GM18909 (cell line): ENCODE measurements around the gene POR.

ENCODE experiments used
- ATAC-seq: cut with Tn5 transposase; IDR thresholded peaks from one replicate; pipeline ENCODE4 v1.9.1; 2021; ENCODE audit warnings: mild to moderate bottlenecking; ENCODE audit not compliant: unreplicated experiment, poor library complexity

The POR gene

DNA sequence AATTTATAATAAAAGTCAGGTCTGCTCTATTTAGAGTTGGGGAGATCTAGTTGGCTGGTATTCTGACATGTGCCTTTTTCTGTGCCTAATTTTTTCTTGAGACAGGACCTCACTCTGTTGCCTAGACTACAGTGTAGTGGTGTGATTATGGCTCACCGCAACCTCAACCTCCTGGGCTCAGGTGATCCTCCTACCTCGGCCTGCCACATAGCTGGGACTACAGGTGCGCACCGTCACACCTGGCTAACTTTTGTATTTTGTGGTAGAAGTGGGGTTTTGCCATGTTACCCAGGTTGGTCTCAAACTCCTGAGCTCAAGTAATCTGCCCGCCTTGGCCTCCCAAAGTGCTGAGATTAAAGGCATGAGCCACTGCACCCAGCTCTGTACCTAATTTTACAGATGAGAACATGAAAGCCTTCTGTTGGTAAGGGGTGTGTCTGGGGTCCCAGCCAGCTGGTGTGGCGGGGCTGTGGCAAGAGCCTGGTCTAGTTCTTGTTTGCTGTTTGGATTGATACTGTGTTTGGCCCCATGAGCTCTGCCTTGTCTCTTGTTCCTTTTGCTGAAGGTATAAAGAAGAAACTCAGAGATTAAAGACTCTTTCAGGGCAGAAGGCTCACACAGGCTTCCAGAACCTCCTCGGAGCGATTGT lies 31.4 kb downstream of the POR start:
- no peak for ATAC-seq

DNA sequence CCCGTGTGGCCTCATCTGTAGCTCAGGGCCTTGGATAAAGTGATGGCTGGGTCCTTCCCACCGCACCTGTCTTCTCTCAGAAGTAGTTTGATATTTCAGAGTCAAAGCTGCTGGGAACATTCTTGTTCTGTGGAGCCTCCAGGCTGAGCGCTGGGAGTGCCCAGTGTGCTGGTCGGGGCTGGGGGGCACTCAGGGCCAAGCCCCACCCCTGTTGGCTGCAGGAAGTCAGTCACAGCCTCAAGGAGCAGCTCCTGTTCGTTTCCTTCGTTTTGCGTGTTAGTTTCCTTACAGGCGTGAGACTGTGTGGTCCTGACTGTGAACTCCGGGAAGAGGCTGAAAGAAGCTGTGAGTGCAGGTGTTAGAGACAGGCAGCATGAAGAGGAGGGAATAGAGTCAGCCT lies 33.2 kb downstream of the POR start:
- no peak for ATAC-seq

DNA sequence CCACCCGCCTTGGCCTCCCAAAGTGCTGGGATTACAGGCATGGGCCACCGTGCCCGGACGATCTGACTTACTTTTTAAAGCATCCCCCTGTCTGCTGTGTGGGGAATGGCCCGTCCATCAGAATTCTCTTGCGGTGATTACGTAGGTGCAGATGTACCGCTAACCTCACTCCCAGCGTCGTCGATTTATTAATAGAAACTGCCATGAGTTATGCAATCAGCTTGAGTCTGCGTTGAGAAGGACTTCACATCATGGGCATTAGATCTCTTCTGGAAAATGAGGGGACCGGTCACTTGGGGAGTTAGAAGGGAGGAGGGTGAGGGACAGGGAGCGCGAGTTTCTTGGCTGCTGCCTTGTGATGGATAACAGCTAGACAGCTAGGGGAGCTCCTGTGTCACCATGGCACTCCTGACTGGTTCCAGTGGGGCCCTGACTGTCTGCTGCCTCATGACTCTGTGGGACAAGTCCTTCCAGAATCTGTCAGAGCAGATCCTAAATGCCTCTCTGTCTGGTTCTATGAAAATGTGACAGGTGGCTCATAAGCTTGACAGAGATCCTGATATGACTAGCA lies 35.2 kb downstream of the POR start:
- ATAC-seq = no peak

DNA sequence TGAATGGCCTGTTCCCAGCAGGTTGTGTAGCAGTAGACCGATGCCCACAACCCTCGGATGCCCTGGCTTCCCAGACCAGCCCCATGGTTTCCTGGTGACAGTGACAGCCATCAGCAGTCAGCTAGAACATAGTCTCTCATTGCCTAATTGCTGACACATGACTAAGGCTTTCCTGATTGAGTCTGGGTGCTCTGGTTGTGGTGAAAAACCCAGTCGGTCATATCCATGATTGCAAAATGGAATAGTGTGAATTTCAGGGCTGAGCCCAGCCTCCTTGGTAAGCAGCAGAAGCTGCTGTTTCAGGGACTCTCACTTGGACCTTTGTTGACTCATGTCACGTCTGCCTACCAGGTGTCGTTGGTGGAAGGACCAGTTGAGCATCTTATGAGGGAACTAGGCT lies 36.6 kb downstream of the POR start:
- no peak for ATAC-seq

DNA sequence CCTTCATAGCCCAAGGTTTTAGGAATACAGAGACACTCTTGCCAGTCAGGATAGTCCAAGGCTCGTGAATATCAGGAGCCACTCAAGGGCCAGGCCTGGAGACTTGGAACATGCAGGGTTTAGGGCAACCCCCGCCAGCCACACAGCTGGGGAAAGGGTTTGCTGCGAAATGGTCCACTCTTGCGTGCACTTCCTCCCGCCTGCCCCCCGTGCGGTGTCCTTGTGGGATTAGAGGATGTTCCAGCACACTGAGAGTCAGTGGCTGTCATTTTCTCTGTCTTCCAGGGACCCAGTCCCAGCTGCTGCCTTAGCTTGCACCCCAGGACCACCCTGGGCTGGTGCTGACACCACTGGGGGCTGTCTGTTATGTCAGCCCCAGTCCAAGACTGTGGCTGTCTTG lies 38.5 kb downstream of the POR start:
- ATAC-seq = no peak

DNA sequence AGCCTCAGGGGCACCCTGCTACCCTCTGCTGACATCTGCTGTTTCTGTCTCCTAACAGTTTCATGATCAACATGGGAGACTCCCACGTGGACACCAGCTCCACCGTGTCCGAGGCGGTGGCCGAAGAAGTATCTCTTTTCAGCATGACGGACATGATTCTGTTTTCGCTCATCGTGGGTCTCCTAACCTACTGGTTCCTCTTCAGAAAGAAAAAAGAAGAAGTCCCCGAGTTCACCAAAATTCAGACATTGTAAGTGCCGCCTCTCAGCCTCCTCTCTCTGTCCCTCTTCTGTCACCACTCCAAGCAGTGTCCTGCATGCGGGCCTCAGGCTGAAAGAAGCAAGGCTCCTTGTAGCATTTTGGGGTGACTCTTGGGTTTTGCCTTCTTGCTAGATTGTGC lies 39.0 kb downstream of the POR start:
- ATAC-seq = no peak

DNA sequence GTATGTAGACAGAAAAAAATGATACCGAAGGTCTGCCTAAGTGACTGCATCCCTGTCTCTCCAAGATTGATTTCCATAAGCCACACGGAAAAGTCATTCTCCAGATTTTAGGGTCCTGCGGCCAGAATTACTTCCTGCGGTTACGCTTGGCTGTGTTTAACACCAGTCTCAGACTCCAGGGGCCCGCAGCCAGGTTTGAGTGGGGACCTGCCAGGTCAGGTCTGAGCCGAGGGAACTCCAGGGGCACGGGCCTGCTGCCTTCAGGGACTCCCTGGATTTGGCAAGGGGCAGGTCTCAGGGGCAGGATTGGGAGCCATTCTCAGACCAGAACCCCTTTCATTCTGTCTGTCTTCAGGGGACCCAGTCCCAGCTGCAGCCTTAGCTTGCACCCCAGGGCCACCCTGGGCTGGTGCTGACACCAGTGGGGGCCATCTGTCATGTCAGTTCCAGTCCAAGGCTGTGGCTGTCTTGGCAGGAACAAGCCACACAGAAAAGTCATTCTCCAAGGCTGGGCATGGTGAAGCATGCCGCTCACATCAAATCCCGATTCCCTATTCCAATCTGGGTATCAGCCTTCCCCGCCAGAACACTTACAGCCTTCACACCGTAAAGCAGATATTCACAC lies 40.5 kb downstream of the POR start:
- ATAC-seq = no peak

DNA sequence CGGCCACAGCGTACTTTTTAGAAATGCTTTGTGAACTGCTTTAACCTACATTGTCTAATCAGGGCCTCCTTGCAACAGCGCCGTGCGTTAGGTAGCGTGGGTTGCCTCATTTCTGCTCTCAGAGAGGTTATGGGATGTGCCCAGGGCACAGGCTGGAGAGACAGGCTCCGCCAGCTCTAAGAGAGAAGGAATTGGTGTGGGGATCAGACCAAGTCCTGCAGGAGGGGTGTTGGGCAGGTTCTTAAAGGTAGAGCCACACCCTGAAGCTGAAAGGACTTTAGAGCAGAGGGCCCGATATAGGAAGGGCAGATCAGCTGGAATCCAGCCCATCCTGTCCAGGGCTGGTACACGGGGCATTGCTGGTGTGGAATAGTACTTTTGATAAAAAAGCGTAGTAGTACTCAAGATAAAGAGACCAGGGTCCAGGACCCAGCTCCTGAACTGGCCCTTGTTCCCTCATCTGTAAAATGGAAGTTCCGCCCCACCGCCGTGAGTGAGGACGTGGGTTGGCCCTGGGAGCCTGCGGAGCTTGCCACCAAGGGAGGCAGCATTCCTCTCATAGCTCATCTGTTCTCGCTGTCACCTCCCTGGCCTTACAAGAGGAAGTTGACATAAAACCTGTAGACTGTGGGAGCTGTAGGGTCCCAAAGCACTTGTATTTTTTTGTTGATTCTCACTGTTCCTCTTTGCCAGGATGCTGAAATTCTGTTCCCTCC lies 42.2 kb downstream of the POR start:
- no peak for ATAC-seq

DNA sequence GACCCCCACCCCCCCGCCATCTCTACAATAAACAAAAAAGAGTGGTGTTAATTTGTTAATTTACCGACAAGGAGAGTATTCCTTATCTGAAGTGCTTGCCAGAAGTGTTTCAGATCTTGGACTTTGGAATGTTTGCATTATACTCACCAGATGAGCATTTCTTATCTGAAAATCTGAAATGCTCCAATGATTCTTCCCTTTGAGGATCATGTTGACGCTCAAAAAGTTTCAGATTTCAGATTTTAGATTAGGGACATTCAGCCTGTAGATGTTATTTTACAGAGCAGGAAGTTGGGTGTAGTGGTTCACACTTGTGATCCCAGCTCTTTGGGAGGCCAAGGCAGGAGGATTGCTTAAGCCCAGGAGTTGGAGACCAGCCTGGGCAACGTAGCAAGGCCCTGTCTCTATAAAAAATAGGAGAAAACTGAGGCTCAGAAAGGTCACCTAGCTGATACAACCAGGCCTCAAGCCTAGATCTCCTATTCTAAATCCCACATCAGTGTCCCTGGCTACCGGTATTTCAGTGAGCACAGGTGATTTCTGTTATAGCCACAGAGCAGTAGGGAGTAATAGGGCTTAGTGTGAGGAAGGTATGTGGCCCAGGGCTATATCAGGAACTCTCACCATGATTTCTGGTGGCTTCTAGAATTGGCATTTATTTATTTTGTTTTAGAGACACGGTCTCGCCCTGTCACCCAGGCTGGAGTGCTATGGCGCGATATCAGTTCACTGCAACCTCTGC lies 44.0 kb downstream of the POR start:
- ATAC-seq = no peak

DNA sequence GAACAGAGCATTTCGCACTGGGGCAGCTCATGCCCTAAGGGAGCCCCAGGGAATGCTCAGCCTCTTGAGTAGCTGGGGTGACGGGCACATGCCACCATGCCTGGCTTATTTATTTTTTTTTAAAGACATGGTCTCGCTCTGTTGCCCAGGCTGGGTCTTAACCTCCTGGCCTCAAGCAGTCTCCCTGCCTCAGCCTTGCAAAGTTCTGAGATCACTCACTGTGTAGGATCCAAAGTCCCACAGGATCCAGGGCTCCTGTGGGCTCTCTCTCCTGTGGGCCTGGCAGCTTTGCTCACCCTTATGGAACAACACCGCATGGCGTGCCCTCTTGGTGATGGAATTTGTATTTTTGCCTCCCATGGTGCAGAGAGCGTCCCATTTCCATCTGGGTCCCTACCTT lies 45.4 kb downstream of the POR start:
- ATAC-seq = no peak

DNA sequence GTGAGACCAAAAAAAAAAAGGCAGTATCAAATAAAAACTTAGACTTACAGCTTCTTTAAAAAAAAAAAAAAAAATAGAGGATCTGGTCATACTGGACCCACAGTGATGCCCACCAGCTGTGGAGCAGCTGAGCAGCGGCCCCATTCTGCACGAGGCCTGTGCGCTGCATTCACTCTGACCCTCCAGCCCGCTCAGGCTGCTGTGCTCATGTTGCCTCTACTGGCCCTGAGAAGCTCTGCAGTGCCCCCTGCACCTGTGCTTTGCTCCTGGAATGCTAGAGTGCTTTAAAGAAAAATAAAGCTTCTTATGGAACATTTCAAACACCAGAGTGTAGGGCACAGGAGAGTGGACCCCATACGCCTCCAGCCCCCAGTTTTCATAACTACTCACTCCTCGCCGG lies 46.3 kb downstream of the POR start:
- no peak for ATAC-seq

DNA sequence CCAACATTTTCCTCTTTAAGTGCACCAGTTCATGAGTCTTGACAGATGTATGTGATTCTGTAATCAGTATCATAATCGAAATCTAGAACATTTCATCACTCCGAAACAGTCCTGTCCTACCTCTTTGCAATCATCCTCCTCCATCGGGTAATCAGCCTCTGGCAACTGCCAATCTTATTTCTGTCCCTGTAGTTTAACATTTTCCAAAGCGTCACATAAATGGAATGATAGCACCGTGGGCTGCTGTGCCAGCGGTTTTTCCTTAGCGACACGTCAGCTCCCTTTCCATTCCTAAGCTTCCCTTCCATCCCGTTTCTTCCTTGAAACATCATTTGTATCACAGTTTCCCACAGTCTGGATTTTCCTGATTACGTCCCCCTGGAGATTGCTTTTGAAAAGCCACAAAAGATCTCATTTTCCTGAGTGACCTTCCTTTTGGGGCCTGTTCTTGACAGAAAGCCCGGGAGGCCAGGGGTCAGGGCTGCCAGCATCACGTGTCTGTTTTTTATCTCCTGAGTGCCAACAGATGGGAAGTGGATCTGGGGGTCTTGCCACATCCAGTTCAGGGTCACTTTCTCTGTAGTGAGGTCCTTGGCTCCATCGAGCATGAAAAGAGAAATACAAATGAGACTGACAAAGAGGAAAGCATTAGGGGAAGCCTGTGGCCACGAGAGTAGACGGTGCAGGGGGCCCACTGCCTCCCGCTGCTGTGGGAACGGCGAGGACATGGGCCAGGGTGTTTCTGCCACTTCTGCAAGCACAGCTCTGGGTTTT lies 47.8 kb downstream of the POR start:
- ATAC-seq = no peak

DNA sequence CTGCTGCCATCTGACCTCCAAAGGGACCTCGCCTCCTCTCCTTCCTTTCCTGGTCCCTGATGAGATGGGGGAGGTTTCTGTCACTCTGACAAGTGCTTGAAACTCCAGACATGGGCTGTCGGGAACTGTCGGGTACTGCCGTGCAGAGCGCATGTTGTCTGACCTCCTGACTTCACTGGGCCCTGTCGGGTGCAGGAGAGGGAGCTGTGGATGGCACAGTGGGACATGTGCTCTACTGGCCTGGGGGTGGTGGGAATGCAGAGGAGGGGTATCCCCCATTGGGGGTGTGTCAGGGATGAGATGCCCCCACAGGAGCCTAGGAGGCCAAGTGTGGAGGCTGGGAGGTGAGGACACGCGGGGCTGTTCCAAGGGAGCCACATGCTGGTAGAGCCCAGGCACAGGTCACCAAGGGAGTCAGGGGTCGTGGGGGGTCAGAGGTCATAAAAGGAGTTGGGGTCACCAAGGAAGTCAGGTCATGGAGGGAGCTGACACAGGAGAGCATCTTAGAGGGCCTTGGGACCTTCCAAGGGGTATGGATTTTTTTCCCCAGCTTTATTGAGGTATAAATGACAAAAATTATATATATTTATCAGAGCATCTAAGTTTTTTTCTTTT lies 48.5 kb downstream of the POR start:
- ATAC-seq = no peak

DNA sequence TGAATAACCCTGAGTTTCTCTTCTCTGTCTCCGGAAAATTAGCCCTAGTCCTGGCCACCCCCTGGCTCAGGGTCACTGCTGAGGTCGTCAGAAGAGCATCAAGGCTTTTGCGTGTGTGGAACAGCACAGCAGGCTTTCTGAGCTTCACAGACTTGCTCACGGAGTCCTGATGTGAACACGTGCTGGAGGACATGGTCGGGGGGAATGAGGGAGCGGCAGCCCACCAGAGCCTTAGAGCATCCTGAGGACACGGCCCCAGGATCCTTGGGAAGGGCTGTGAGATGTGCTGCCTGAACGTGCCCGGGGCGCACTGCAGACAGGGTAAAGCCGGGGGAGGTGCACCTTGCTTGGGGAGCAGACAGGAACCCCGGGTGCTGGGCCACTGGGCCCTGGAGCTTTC lies 50.7 kb downstream of the POR start:
- ATAC-seq = no peak

DNA sequence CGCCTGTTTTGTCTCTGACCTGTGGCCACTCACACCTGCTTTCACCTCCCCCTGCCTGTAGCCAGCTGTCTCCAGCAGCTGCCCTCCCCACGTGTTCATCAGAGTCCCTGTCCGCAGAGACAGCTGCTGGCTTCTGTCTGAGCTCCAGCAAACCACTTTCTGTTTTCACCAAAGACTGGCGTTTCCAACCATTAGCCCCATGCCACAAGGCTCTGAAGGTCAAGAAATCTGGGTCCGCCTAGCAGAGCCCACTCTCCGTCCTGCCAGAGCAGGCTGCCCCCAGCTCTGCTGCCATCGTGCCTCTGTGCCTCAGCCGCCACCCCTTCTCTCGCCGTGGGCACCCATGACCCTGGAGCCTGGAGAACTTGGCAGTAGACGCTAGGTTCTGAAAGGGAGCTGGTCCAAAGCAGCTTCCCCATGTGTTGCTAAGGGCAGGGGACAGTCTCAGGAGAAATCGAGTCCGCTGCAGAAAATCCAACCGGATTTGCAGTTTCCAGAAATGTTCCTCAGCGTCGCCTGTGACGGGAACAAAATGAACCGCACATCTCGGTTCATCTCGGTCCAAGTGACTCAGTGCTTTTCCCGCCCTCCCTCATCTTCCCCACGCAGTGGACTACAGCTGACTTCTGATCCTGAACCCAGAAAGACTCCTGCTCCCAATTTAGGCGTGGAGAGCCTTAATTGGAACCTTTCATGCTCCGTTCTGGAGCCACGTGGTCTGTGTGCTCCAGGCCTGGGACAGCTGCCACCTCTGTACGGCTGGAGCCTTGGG lies 51.4 kb downstream of the POR start:
- no peak for ATAC-seq

DNA sequence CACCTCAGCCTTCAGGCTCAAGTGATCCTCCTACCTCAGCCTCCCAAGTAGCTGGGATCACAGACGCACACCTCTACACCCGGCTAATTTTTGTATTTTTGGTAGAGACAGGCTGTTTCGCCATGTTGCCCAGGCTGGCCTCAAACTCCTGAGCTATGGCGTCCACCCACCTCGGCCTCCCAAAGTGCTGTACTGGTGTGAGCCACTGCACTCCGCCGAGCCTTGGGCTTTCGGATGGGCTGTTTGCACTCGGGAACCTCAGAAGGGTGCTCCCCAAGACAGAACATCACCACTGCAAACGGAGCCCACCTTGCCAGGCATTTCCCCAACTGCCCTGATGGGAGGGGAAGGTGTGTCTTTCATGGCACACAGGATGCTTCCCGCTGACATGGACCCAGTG lies 52.1 kb downstream of the POR start:
- ATAC-seq = no peak

DNA sequence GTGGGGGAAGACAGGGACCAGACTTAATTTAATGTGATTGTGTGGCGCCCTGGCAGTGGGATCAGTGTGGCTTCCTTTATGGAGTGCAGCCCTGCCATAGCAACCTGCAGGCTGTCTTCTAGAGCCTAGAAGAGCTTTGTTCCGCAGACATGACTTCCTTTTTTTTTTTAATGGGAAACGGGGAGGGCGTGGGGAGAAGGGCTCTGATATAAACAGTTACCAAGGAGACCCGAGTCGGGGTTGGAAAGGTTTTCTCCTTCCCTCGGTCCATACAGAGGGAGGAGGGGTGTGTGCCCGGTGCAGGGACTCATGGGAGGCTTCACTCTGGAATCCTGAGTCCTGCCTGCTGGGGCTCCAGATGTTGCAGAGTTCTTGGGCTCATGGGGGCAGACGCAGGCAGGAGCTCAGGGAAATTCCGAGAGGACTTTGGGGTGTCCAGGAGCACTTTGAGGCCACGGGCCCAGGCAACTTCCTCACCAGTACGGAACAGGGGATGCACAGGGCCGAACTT lies 52.6 kb downstream of the POR start:
- ATAC-seq = no peak

DNA sequence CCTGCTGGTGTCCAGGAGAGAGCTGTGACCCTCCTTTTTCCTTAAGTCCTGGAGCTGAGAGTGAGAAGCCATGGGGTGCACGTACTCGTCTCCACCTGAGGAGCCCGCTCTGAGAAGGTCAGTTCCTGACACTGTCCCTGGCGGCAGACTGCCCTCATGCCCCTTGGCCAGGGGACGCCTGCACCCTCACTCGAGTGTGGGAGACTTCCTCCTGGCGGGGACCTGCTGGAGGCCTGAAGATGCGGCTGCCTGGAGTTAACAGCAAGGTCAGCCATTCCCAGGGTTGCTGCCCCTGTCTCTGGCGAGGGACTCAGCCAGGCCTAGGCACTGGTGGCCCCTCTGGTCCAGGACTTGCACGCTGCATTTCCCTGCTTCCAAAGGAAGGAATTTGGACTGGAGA lies 53.1 kb downstream of the POR start:
- ATAC-seq = no peak

DNA sequence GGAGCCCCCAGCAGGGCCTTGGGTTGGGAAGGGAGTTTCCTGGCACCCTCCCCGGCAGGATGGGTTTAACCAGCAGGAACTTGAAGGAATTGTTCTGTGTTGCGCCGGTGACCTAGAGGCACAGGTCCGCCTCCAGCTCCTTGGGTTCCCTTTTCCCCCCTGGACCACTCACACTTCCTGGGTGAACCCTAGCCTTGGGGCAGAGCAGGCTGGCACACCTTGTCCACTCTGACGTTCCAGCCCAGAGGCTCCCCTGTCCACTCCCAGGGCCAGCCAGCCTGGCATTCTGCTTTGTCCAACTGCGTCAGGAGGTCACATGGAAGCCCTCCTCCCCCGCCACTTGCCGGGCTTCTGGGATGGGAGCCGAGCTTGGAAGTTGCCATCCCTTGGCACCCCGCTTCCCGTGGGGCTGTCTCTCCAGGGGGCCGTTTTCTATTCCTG lies 53.6 kb downstream of the POR start:
- no peak for ATAC-seq
